Large intestine (tissue), 3 donors: ENCODE results near the gene RGS4. TPM values are rescaled to one million over a fixed set of nuclear protein-coding genes. Genes with fewer than 3 reads are reported as not detected.

Source experiments
- DNase-seq, 2 donors: peaks; one replicate each; pipeline versions ENCODE4 v3.0.0 to v3.0.0-alpha.2; 2013
- H3K27ac ChIP-seq: one replicate; pipeline ENCODE4 v1.5.1; 2013; ENCODE audit warnings: low read length
- H3K27me3 ChIP-seq: 2 replicates; pipeline ENCODE4 v1.6.1; 2013; ENCODE audit warnings: low read length; ENCODE audit not compliant: control insufficient read depth, insufficient read depth
- H3K36me3 ChIP-seq: 2 replicates; pipeline ENCODE4 v1.6.1; 2013; ENCODE audit warnings: low read length; ENCODE audit not compliant: control insufficient read depth, insufficient read depth
- H3K4me1 ChIP-seq: one replicate; pipeline ENCODE4 v1.6.1; 2013; ENCODE audit warnings: low read length; ENCODE audit not compliant: control insufficient read depth, insufficient read depth
- H3K4me3 ChIP-seq: one replicate; pipeline ENCODE4 v1.5.1; 2013; ENCODE audit warnings: low read length
- H3K9me3 ChIP-seq: one replicate; pipeline ENCODE4 v1.6.1; 2013; ENCODE audit warnings: mild to moderate bottlenecking, low read depth, low read length, moderate library complexity; ENCODE audit not compliant: control insufficient read depth
- WGBS: methylation state at CpG from one replicate; pipeline ENCODE4 v1.1.5; 2013; ENCODE audit warnings: low lambda C conversion rate; ENCODE audit not compliant: insufficient coverage; 5-methylcytosine and 5-hydroxymethylcytosine counted together
- polyA plus RNA-seq: library from polyadenylated mRNA; unstranded; fragments of 120-200 nt; gene quantifications from one replicate; pipeline ENCODE4 v1.2.1, GENCODE V29; 2013

The RGS4 gene
- polyA plus RNA-seq, 1 donor: 8.1 TPM

DNA sequence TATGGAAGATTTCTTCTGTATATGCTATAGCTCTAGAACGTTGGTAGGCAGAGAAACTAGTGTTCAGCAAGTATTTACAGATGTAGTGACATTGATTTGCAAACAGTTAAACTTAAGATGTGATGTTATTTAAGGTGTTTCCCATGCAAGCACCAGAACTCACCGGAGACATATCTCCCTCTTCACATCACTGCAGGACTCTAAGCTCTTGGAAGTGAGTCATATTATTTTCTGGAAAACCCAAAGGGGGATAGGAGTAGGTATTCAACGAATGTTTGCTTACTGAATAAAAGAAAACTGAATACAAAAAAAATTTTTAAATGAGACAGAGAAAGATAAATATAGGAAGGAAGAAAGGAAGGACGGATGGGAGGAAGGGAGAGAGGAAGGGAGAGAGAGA, 25.0 kb downstream of the RGS4 start:
- H3K27me3 ChIP-seq: no peaks in the 10 kb centered on the region
- H3K36me3 ChIP-seq: no peaks in the 10 kb centered on the region
- WGBS: 69% methylated on average over 4 of the region's 4 CpGs
- no peak overlapping the region for H3K27ac ChIP-seq
- DNase-seq: no peak
- no peaks in the 10 kb centered on the region for H3K4me1 ChIP-seq
- H3K4me3 ChIP-seq: no peak overlapping the region
- H3K9me3 ChIP-seq: no peaks in the 10 kb centered on the region

DNA sequence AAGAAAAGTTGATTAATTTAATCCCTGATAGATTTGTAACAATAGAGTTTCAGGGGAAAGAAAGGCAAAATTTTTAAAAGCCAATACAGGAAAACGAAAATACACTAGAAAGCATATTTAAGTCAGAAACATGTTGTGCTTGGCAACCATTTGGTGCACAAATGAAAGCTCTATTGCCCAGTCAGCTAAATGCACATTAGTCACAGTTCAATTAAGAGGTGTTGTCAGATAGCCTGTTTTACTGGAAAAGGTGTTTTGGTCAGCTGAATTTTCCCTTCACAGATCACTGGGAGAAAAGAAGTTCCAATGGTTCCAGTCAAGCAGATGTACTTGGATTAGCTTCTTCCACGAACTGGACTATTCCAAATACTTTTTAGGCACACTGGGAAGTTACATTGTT, 25.4 kb downstream of the RGS4 start:
- Histone ChIP-seq H3K4me3 (no peak overlapping the region), H3K36me3 (no peaks in the 10 kb centered on the region), H3K9me3 (no peaks in the 10 kb centered on the region), H3K4me1 (no peaks in the 10 kb centered on the region), H3K27me3 (no peaks in the 10 kb centered on the region), H3K27ac (no peak overlapping the region)
- no peak for DNase-seq
- WGBS: no CpG with 5 or more reads among the region's 2 CpGs

DNA sequence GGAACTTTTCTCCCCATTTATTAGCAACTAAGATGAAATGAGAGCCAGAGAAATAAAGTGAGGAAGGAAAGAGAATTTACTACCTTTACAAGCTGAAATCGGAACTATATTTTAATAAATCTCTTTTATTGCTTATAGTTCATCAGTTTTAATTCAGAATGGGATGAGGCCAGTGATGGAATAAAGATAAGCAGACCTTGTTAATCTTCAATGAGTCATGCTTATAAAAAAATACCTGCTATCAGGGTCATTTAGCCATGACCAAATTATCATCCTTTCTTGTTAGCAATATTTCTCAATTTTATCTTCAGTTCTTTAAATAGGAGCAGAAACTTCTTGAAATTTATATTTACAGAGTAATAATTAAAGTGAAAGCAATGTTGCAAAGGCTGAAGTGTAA, 26.1 kb downstream of the RGS4 start:
- no peak for DNase-seq
- no peaks in the 10 kb centered on the region for H3K4me1 ChIP-seq
- H3K4me3 ChIP-seq: no peak overlapping the region
- H3K36me3 ChIP-seq: no peaks in the 10 kb centered on the region
- H3K27me3 ChIP-seq: no peaks in the 10 kb centered on the region
- H3K9me3 ChIP-seq: no peaks in the 10 kb centered on the region
- 86% methylated on average over 1 of the region's 1 CpG for WGBS
- H3K27ac ChIP-seq: no peak overlapping the region

DNA sequence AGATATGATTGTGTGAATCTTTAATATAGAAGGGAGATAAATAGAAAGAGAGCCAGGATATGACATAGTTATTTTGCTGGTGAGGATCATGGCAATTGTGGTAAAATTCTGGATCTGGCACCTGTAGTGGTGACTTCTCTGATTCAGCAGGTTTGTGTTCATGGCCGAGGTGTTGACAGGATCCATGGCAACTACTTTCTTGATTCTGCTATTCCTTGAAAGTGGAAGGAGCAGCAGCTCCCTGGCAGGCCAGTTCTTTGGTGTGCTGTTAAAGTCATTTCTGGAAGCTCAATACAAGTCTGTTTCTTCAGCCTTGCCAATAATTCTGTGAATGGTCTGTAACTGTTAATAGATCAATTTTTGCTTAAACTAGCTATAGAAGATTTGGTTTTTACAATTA, 33.4 kb downstream of the RGS4 start:
- no CpG with 5 or more reads among the region's 1 CpG for WGBS

DNA sequence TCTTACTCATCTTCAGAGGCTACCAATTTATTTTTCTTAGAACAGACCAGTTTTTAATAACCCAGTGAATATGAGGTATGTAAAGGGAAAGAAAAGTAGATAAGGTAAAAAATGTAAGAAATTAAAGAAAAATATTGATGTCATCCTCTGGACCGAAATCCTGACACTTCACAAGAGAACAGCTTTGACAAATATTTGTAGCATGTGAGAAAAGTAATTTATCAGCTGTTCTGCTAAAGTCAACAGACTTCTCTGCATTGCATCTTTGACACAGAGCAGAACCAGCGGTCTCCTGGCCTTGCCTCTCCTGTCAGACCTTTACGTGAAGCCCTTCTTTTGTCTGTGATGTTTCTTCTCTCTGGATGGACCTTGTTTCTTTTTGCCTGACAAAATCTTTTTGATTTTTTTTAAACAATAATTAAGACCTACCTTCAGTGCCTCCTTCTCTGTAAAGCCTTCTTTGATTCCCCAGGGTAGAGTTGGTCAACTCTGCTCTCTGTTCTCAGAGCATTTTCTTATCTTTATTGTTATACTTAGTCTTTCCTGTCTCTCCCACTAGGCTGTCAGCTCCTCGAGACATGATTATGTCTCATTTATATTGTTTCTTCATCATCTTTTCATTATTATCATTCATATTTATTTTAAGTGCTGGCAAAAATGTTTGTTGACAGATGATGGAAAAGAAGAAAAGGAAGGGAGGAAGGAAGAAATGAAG, 35.4 kb downstream of the RGS4 start:
- Histone ChIP-seq H3K4me3 (no peak overlapping the region), H3K27ac (no peak overlapping the region), H3K36me3 (no peaks in the 10 kb centered on the region), H3K27me3 (no peaks in the 10 kb centered on the region), H3K9me3 (no peaks in the 10 kb centered on the region), H3K4me1 (no peaks in the 10 kb centered on the region)
- no peak for DNase-seq
- 40% methylated on average over 1 of the region's 4 CpGs for WGBS

More for the DNA sequence above, 33.4 kb downstream of the RGS4 start:
- no peak for DNase-seq
- Histone ChIP-seq H3K27ac (no peak overlapping the region), H3K36me3 (no peaks in the 10 kb centered on the region), H3K4me1 (no peaks in the 10 kb centered on the region), H3K4me3 (no peak overlapping the region), H3K9me3 (no peaks in the 10 kb centered on the region), H3K27me3 (no peaks in the 10 kb centered on the region)

DNA sequence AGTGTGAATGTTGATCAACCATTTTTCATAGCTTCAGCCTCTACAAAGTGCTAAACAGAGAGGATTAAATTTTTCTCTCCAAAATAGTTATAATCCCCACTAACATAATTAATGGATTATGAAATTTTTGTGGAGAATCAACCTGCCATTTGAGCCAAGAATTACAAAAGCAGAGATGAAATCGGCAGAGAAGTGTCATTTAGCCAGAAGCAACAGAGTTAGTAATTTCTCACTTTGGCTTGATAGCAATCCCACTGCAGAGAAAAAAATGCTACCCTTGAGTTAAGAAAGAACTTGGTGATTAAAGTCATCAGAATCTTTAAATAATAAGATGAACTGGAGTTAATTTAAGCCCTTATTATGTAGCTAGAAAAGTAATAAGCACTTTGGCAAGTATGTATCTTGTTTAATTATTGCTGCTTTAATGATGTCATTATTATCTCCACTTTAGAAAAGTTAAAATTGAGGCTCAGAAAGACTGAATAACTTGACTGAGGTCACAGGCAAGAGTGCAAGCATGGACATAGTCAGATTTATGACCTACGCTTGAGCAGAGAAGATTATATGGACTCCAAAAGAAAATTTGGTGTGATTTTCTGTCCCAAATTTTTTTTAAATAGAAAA, 37.3 kb downstream of the RGS4 start:
- Histone ChIP-seq H3K9me3 (no peaks in the 10 kb centered on the region), H3K27ac (no peak overlapping the region), H3K4me1 (no peaks in the 10 kb centered on the region), H3K4me3 (no peak overlapping the region), H3K27me3 (no peaks in the 10 kb centered on the region), H3K36me3 (no peaks in the 10 kb centered on the region)
- no peak for DNase-seq
- 43% methylated on average over 1 of the region's 2 CpGs for WGBS

DNA sequence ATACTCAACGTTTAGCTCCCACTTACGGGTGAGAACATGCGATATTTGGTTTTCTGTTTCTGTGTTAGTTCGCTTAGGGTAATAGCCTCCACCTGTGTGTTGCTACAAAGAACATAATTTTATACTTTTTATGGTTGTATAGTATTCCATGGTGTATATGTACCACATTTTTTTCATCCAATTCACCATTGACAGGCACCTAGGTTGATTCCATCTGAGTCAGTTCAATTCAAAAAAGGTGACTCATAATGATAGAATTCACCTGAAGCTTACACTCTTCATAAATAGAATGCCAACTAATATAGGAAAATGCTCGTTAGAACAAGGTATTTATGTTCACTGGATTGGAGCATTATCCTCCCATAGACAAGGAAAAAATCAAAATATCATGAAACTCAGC, 38.5 kb downstream of the RGS4 start:
- no peak overlapping the region for H3K4me3 ChIP-seq
- H3K27ac ChIP-seq: no peak overlapping the region
- no peaks in the 10 kb centered on the region for H3K27me3 ChIP-seq
- no peak for DNase-seq
- H3K9me3 ChIP-seq: no peaks in the 10 kb centered on the region
- 88% methylated on average over 3 of the region's 5 CpGs for WGBS
- H3K36me3 ChIP-seq: no peaks in the 10 kb centered on the region
- no peaks in the 10 kb centered on the region for H3K4me1 ChIP-seq

DNA sequence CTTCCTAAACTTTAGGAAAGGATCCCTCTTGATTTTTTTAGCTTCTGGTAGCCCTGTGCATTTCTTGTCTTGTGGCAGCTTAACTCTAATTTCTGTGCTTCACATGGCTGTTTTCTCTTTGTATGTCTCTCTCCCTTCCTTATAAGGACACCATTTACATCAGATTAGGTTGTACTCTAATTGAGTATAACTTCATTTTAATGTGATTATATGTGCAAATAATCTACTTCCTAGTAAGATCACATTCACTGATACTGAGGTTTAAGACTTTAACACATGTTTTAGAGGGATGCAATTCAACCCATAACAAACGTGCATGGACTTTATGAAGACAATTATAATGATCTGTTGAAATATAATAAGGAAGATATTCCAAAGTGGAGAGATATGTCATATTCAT, 46.7 kb downstream of the RGS4 start:
- H3K4me1 ChIP-seq: no peaks in the 10 kb centered on the region
- H3K36me3 ChIP-seq: no peaks in the 10 kb centered on the region
- no peaks in the 10 kb centered on the region for H3K9me3 ChIP-seq
- no peak overlapping the region for H3K27ac ChIP-seq
- no peak for DNase-seq
- H3K27me3 ChIP-seq: no peaks in the 10 kb centered on the region
- H3K4me3 ChIP-seq: no peak overlapping the region
- WGBS: 80% methylated on average over 1 of the region's 1 CpG

DNA sequence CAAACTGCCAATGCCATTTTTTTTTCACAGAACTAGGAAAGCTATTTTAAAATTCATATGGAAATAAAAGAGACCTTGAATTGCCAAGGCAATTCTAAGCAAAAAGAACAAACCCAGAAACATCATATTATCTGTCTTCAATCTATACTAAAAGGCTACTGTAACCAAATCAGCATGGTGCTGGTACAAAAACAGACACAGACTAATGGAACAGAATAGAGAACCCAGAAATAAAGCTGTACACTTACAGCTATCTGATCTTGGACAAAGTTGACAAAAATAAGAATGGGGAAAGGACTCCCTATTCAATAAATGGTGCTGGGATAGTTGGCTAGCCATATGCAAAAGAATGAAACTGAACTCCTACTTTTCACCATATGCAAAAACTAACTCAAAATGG, 50.5 kb downstream of the RGS4 start:
- no peaks in the 10 kb centered on the region for H3K9me3 ChIP-seq
- no peaks in the 10 kb centered on the region for H3K27me3 ChIP-seq
- H3K36me3 ChIP-seq: no peaks in the 10 kb centered on the region

DNA sequence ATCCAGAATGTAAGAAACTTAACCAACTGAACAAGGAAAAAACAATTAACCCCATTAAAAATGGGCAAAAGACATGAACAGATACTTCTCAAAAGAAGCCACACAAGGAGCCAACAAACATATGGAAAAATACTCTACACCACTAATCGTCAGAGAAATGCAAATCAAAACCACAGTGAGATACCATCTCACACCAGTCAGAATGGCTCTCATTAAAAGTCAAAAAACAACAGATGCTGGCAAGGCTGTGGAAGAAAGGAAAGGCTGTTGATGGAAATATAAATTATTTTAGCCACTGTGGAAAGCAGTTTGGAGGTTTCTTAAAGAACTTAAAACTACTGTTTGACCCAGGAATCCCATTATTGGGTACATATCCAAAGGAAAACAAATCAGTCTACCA, 51.2 kb downstream of the RGS4 start:
- no peak for DNase-seq

More for the DNA sequence above, 50.5 kb downstream of the RGS4 start:
- Histone ChIP-seq H3K4me1 (no peaks in the 10 kb centered on the region), H3K27ac (no peak overlapping the region), H3K4me3 (no peak overlapping the region)
- DNase-seq: no peak

DNA sequence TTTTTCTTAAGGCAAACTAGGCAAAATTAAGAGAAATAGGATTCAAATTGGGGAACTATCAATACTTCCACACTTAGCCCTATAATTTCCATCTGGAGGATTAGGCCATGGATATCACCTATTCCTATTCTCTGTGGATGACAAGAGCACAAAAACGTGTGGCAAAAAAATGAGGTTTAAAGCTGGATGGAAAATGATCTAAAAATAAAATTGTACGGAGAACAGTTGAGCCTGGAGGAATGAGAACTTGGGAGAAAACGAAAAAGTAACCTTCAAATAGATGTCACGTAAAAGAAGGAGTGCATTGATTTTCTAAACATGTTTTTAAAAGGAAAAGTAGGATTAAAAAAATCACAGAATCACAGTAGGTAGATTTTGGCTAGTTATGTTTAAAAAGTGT, 55.7 kb downstream of the RGS4 start:
- 72% methylated on average over 4 of the region's 4 CpGs for WGBS
- DNase-seq: no peak
- Histone ChIP-seq H3K36me3 (no peaks in the 10 kb centered on the region), H3K4me3 (no peak overlapping the region), H3K27ac (no peak overlapping the region), H3K9me3 (no peaks in the 10 kb centered on the region), H3K27me3 (no peaks in the 10 kb centered on the region), H3K4me1 (no peaks in the 10 kb centered on the region)

More for the DNA sequence above, 51.2 kb downstream of the RGS4 start:
- Histone ChIP-seq H3K9me3 (no peaks in the 10 kb centered on the region), H3K4me3 (no peak overlapping the region), H3K36me3 (no peaks in the 10 kb centered on the region), H3K4me1 (no peaks in the 10 kb centered on the region), H3K27me3 (no peaks in the 10 kb centered on the region), H3K27ac (no peak overlapping the region)
- no CpG with 5 or more reads among the region's 1 CpG for WGBS
